ENCODE data around the gene MRPL2. TPM values are rescaled to one million over a fixed set of nuclear protein-coding genes. Genes with fewer than 3 reads are reported as not detected.

MRPL2 gene
- total RNA-seq (10 to 100 TPM; 54.0 to 98.5 (median 83.1) TPM), polyA plus RNA-seq (100 to 1,000 TPM; 119 to 142 TPM)
- long read RNA-seq, donor 1, transcript MRPL2-202 (7 exons, 1,588 nt), result major isoform, 15 of 31 reads
- long read RNA-seq, donor 1, partial matches to known transcripts, result 3 of 31 reads
- long read RNA-seq, donor 1, other reads (novel, unspliced or antisense), result 5 of 31 reads
- long read RNA-seq, donor 2, transcript MRPL2-202 (7 exons, 1,588 nt), result major isoform, 15 of 22 reads
- long read RNA-seq, donor 2, partial matches to known transcripts, result 1 of 22 reads
- long read RNA-seq, donor 2, other reads (novel, unspliced or antisense), result 3 of 22 reads
- long read RNA-seq, donor 3, partial matches to known transcripts, result 4 of 13 reads
- long read RNA-seq, donor 3, other reads (novel, unspliced or antisense), result 3 of 13 reads

DNA sequence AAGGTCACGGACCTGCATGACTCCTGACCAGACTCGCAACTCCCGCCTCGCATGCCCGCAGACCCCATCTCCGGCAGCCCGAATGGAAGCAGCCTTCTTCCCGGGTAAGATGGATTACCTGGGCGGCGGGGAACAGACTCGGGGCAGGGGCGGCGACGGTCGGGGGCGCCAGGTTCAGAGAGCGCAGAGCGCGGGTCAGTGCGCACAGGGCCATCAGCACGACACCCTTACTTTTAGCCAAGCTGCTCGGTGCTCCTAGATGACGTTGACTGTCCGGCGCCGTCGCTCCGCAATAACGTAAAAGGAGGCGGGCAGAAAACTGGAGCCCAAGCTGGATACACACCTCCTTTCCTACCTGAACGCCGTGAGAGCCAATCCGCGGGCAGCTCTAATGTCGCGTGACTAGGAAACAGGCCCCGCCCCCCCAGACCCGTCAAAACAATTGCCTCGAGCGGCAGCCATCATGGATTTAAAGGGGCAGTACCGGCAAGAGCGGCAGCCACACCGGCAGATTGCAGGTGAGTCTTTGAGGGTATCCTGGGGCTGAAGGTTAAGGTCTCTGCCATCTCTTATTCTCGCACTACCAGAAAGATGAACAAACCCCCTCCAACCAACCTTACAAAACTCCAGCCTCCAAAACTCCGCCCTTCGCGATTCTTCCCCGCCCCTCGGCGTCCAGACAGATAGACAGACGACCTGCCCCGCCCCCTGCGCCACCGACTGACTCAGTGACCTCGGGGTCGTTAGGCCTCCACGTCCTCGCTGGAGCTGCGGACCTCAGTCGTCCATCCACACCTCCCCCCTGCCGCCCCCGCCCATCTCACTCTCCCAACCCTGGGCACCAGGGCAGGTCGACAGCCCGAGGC, at the start of gene MRPL2, which contains the start of gene KLC4:
Gene MRPL2, minus strand, starts transcription at position 267 of the 866 bp plus-strand sequence. Its CDS starts 53 bp downstream, at position 214.
Gene KLC4, plus strand, starts transcription at position 464 of the 866 bp plus-strand sequence. CDS start 1,705 bp downstream, outside the sequence.
- Histone ChIP-seq H3K27me3 (no peaks in the 10 kb centered on the region), H3K4me3 (peak within 1 kb of the TSS; percentile 69 to 96 (median 84)), H3K9me3 (no peaks in the 10 kb centered on the region), H3K36me3 (peaks cover 0 to 56% (median 39%) of the 10 kb centered on the region in 9 donors), H3K4me1 (peaks cover 0 to 41% (median 21%) of the 10 kb centered on the region in 12 donors), H3K27ac (peak within 1 kb of the TSS; percentile 67 to 98 (median 88))
- intact Hi-C loops (cut with DNase I), result loop anchor here in 5 of 10 donors (1.0 to 10.0 kb wide), 5 partner anchors 42 to 155 kb away; partner anchors contain the start of genes KLHDC3 (in 1 of the 5), PPP2R5D (in 1 of the 5) and SRF (in 1 of the 5)
- DNase-seq (peak; percentile 97 to 99 (median 98)), ATAC-seq (peak; percentile 96 to 99 (median 98))
- 0 to 1% (median 0%) methylated on average over 36 to 64 of the region's 64 CpGs for WGBS, 4 donors
- peak in 1 of 2 donors; percentile 69 for TF ChIP-seq POLR2A (IDR thresholded peaks at IDR 0.05)
- TF ChIP-seq, protein P1, sequence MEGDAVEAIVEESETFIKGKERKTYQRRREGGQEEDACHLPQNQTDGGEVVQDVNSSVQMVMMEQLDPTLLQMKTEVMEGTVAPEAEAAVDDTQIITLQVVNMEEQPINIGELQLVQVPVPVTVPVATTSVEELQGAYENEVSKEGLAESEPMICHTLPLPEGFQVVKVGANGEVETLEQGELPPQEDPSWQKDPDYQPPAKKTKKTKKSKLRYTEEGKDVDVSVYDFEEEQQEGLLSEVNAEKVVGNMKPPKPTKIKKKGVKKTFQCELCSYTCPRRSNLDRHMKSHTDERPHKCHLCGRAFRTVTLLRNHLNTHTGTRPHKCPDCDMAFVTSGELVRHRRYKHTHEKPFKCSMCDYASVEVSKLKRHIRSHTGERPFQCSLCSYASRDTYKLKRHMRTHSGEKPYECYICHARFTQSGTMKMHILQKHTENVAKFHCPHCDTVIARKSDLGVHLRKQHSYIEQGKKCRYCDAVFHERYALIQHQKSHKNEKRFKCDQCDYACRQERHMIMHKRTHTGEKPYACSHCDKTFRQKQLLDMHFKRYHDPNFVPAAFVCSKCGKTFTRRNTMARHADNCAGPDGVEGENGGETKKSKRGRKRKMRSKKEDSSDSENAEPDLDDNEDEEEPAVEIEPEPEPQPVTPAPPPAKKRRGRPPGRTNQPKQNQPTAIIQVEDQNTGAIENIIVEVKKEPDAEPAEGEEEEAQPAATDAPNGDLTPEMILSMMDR (IDR thresholded peaks at IDR 0.05), result no peak

DNA sequence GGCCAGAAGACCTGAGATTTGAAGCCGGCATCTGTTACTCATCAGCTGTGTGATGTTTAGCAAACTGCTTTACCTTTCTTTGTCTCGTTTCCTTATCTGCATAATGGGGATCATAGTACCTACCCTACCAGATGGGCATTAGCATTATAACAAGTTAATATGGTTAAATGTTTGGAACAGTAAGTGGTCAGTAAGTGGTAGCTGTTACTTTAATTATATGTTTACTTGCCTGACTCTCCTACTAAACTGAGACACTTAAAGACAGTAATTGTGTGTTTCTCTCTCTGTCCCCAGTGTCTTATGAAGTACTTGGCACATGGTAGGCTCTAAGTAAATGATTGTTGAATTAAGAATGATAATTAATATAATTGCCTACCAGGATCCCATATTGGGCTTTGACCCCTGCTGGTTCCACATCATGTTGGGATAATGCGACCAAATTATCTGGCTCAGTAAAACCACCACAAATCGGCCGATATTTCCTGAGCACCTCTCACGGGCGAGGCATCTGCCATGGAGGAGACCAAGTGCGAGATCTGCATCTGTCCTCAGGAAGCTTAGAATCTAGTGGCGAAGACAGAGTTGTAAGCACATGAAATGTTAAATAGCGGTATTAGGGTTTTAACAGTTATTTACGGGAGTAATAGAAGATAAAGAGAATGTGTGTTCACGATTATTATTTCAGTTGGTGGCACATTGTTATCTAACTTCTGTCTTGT, 48.3 kb upstream of the MRPL2 start:
- no peak for TF ChIP-seq POLR2A (IDR thresholded peaks at IDR 0.05)
- TF ChIP-seq, protein P1 (IDR thresholded peaks at IDR 0.05), result no peak
- Histone ChIP-seq H3K27ac (no peak overlapping the region), H3K4me1 (no peaks in the 10 kb centered on the region), H3K36me3 (no peaks in the 10 kb centered on the region), H3K9me3 (no peaks in the 10 kb centered on the region), H3K27me3 (no peaks in the 10 kb centered on the region), H3K4me3 (no peak overlapping the region)
- 93 to 96% (median 95%) methylated on average over 12 of the region's 12 CpGs for WGBS, 4 donors
- intact Hi-C loops (cut with DNase I), result no loop called here
- no peak for ATAC-seq
- DNase-seq, result no peak

DNA sequence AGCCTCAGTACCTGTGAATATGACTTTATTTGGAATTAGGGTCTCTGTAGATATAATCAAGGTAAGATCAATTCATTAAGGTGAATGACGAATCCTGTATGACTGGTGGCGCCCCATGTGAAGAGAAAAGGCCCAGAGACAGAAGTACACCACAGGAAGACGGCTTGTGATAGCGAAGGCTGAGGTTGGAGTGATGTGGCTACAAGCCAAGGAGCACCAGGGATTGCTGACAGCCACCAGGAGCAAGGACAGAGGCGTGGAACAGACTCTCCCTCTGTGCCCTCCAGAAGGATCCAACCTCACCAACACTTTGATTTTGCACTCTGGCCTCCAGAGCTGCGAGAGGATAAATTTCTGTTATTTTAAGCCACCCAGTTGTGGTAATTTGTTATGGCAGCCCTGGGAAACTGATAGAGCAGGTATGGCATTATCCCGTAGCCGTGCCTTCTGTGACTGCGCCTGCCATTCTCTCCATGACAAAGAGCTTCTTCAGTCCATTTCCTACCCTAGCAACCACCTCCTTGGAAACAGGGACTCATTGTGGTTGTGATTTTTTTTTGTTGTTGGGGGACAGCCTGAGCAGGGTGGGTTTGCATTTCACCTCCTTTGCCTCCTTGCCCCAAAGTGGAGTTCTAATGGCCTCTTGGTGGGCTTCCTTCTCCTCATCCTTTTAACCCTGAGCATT, 46.4 kb upstream of the MRPL2 start:
- intact Hi-C loops (cut with DNase I), result no loop called here
- TF ChIP-seq POLR2A (IDR thresholded peaks at IDR 0.05), result no peak
- TF ChIP-seq, protein P1 (IDR thresholded peaks at IDR 0.05), result no peak
- WGBS, 4 donors, result 77 to 87% (median 84%) methylated on average over 9 of the region's 9 CpGs
- no peaks in the 10 kb centered on the region for H3K4me1 ChIP-seq
- H3K27me3 ChIP-seq, result no peaks in the 10 kb centered on the region
- H3K27ac ChIP-seq, result no peak overlapping the region
- no peak overlapping the region for H3K4me3 ChIP-seq
- DNase-seq (no peak), ATAC-seq (no peak)
- H3K36me3 ChIP-seq, result no peaks in the 10 kb centered on the region
- no peaks in the 10 kb centered on the region for H3K9me3 ChIP-seq

All from heart left ventricle (tissue), 16 donors.